Erythroblast (primary cell): Measurements from ENCODE around the gene POU6F2.

Experiments used
- GATA1 ChIP-seq: IDR thresholded peaks from 2 replicates; pipeline ENCODE4 v1.6.1; 2011; ENCODE audit warnings: low read depth, mild to moderate bottlenecking, control low read depth, low read length, moderate library complexity
- POLR2A ChIP-seq: IDR thresholded peaks from 2 replicates; pipeline ENCODE4 v1.6.1; 2011; ENCODE audit warnings: mild to moderate bottlenecking, low read length

DNA sequence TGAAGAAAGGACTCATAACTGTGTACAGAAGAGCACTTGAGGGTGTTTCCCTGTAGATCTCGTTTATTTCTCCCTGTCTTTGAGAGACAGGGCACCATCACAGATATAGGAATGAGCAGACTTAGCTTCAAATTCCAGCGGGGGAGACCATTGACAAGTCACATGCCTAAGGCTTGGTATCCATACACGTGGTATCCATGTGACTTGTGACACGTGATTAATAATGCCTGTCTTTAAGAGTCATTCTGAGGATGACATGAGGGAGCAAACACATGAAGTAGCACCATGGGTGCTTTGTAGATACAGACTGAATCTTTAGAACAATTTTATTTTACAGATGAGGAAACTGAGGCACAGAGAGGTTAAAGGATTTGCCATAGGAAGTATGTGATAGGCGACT is 292.3 kb downstream of the POU6F2 start:
- TF ChIP-seq POLR2A (no peak), GATA1 (no peak)
